DMS153 (cell line): ENCODE measurements around the gene ADAMTSL2.

Experiments used
- DNase-seq: peaks from one replicate; lab custom pipeline; 2025; lab: John Stamatoyannopoulos, UW

ADAMTSL2 gene

DNA sequence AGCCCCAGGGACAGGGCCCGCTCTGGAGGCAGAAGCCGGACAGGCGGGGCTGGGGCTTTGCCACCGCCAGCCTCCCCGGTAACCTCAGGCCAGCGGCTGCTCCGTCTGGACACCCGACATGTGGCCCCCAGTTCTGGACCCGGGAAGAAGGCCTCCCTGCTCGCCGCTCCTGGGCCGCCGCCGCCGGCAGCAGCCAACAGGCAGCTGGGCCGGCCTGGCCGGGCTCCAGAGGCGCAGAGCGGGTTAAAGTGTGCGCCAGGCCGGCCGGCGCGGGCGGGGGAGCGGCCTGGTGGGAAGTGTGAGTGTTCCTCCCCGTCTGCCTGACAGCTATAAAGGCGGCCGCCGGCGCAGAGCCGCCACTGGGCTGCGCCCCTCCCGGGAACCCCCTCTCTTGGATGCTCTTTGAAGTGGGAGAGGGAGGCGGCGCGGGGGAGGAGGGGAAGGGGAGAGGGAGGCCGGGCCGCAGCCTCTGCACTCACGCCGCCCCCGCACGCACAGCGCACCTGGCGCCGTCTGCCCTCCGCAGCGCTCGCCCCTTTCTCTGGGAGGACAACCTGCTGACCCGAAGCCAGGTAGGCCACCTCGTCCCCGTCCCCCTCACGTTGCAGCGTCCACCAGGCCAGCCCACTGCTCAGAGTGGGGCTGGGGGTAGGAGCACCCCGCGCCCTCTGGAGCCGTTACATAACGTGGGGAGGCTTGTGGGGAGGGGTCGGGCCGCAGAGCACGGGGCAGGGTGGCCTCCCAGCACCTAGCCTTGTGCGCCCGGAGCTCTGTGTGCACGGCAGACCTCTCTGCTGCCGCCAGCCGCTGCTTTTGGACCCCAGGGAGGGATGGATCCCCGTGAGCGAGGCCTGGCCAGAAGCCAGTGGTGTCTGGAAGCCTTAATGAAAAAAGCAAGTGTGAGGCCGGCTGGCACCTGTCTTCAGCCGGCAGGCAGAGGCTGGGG lies at the start of gene ADAMTSL2:
ADAMTSL2 (plus strand) TSS at position 359 of the 946 bp plus-strand sequence. CDS start 2,009 bp downstream, outside the sequence.
- peak; percentile 63 for DNase-seq

DNA sequence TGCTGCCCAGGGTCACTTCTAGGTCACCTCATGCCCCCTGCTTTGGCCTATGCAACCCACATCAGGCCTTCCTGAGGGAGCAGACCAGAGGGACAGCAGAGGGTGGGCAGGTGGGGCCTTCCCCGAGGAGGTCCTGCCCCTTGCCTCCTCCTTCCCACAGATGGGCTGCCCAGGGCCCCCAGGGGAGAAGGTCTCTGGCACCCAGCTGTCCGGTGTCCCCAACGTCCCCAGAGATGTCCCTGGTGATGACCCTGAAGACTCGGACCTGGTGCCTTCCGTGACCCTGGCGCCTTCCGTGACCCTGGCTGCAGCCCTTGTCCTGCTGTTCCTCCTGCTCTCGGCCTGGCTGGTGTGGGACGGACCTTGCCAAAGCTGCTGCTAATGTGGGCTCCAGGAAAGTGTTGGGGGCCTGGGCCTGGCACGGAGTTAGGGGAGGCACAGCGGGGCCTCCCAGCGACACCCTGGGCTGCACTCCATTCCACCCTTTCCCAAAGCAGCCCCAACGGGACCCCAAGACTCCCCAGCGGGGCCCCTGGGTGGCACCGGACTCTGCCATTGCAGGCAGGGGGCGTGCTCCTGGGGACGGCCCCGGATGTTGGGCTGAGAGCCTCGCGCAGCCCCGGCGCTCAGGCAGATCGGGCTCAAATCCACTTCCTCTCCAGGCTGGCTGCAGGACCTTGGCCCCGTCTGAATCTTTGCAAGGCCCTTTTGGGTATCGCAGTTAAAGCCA lies 48.8 kb upstream of the ADAMTSL2 start:
- DNase-seq, result no peak

- DNase-seq, result no peak
These were observed 47.2 kb upstream of the ADAMTSL2 start for GRCh38 chr9:133487331-133487725.

- DNase-seq, result no peak
These were observed 45.7 kb upstream of the ADAMTSL2 start for GRCh38 chr9:133488686-133489252.

DNA sequence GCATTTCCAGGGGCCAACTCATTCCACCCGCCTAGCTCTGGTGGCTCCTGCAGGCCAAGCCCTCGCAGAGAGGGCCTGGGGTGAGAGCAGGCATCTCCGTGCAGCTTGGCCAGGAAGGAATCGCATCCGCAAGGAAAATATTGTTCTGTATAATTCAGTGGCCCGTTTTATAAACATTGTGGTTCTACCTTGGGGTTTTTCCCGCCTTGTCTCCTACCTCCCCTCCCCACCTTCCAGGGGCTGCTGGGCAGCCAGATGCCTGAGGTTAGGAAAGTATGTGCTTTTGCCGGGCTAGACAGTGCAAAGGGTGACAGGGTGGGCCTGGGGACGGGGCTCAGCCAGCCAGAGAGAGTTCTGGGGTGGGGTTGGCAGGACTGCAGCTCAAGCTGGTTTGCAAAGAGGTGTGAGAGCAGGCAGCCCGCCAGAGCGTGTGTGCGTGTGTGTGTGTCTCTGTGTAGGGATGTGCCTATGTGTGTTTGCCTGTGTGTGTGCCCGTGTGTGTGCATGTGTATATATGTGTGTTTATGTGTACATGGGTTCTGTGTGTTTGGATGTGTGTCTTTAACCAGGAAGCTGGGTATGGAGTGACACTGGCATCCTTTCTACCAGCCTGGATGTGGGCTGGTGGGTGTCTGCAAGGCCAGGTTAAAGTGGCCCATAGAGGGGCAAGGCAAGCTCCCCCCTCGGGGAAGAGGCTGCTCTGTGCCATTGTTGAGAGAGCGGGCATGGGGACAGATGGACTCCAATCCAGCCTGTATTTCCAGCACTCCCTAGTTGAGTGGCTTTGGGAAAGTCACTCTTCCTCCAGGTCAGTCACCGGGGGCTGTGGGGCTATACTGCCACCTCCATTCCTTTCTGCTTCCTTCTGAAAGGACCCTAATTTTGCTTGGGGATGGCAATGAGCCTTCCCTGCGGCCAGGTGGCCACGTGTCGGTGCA lies 45.0 kb upstream of the ADAMTSL2 start:
- DNase-seq, result no peak

GRCh38 chr9:133490201-133490681 lies 44.3 kb upstream of the ADAMTSL2 start:
- no peak for DNase-seq

GRCh38 chr9:133490865-133491655 lies 43.4 kb upstream of the ADAMTSL2 start:
- no peak for DNase-seq

GRCh38 chr9:133491656-133491925 lies 42.9 kb upstream of the ADAMTSL2 start:
- no peak for DNase-seq

- no peak for DNase-seq
These were observed 42.2 kb upstream of the ADAMTSL2 start for GRCh38 chr9:133492061-133493021.

- DNase-seq, result no peak
These were observed 41.1 kb upstream of the ADAMTSL2 start for GRCh38 chr9:133493428-133493827.

DNA sequence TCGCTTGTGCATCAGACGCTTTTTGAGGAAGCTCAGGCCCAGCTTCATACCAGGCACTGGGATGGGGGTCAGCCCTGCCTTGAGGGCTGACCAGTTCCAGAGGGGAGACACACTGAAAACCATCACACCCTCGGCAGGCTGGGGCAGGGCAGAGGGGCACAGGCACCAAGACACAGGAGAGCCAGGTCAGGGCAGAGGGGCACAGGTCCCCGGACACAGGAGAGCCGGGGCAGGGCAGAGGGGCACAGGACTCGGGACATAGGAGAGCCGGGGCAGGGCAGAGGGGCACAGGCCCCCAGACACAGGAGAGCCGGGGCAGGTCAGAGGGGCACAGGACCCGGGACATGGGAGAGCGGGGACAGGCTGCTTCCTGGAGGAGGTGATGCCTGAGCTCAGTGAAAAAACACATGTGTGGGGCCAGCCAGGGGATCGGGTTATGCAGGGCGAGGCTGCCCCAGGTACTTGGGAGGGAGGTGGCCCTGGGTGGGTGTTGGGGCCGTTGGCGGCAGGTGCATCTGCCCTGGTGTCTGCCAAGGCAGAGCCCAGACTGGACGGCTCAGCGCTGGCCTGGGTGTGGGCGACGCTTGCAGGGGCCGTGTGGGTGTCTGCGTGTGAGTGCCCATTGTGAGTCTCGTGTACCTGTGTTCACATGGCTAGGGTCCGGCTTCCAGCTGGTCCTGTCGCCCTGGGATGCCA lies 40.5 kb upstream of the ADAMTSL2 start:
- DNase-seq, result no peak

DNA sequence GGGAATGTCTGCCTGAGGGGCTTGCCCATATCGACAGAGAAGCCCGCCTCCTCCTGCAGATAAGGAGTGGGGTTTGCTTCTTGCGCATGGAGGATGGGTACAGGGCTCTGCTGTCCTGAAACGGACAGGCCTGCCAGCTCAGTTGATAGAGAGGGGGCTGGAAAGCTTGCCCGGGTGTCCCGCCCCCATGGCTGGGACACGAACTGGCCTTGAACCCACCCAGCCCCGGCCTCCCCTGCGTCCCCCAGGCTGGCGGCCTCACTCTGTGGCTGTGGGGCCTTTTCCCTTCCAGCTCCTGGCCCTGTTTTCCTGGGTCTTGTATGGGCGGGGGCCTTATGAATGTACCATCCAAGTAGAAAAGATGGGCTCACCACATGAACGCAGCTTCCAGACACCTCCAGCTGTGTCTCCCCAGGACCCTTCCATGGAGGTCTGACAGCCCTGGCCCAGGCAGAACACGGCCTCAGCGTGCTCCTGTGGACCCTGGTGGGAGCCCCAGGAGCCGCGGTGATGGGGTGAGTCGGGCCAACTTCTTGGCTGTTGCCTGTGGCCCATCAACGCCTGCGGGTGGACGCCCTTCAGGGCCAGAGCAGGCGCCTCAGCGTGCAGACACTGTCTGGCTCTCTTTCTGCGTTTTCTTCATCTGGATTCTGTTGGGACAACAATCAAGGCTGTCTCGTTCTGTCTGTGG lies 39.7 kb upstream of the ADAMTSL2 start:
- no peak for DNase-seq

- no peak for DNase-seq
These were observed 38.9 kb upstream of the ADAMTSL2 start for GRCh38 chr9:133495327-133496293.

DNA sequence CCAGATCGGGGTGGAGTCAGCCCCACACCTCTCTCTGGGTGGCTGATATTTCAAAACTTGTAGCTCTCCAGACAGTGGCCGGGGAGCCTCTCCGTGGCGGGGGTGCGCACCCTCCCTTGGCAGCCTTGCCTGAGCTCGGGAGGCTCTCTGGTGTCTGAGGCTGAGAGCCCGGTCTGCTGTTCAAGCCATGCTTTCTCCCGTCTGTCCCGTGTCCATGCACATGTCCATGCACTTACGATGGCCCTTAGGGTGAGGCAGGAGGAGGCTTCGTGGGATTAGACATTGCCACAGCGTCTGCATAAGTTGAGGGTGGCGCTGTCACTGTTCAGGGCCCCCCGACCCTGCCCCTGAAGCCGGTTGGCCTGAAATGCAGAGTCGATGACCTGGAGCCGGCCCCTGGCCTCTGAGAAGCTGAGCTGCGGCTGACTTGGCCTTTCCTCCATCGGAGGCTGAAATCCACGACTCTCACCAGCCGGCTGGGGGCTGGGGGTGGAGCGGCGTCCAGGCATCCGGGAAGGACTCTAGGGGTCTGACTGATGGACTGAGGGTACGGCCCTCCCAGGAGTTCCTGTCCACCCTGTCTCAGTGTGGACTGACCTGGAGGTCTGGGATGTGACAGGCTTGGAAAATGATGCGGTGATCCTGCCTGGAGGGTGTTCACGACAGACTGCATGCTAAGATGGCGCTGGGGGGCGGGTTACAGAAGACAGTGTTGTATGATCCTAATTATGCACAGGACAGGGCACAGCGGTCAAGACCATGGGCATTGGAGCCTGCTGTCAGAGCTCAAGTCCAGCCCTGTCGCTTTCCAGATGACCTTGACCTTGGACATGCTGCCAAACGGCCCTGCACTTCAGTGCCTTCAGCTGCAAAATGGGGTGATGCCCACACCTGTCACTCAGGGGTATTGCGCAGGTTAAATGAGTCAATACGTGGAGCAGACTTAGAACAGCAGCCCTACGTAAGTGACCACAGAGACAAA lies 37.4 kb upstream of the ADAMTSL2 start:
- DNase-seq, result no peak

DNA sequence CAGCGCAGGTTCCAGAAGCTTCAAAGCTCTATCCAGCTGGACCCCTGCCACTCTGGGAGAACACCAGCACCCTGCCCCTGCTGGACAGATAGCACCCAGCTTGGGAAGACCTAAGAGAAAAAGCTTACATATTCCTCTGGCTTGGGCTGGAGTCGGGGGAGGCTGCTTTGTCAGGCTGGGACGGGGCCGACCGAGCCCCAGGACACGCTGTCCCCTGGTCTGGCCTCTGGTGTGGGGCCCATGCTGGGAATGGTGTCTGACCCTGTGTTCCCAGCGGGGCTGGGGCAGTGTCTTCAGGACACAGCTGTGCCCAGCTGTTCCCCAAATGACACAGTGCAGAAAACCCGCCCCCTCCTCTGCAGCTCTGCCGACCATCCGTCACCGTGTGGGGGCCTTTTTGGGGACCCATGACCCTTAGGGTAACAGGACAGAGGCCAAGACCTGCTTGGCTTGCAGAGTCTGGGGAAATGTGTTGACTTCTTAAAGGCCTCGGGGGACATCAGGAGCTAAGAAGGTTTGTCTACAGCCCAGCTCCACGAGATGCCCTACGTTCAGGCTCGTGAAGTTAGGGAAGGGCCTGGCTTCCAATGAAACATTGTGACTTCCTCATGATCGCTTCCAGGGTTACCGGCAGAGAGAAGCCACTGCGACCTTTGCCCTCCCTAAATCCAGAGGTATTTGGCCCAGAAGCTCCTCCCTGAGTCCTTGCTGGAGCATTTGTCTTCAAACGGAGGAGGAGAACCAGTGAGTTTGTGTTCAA lies 35.2 kb upstream of the ADAMTSL2 start:
- DNase-seq, result no peak
